GM23248 (cell line): Measurements from ENCODE around the gene MYOM3.

Experiments
- EZH2 ChIP-seq: fragments of 200-600 bp; sonication (generic); IDR thresholded peaks from 2 replicates; pipeline ENCODE4 v1.6.1; 2018; ENCODE audit warnings: antibody characterized with exemption, mild to moderate bottlenecking; ENCODE audit not compliant: insufficient read depth, poor library complexity, severe bottlenecking
- EZH2phosphoT487 ChIP-seq: fragments of 200-600 bp; sonication (generic); IDR thresholded peaks from 2 replicates; pipeline ENCODE4 v1.6.1; 2018; ENCODE audit warnings: antibody characterized with exemption, moderate library complexity, mild to moderate bottlenecking, low read depth; ENCODE audit not compliant: insufficient read depth

DNA sequence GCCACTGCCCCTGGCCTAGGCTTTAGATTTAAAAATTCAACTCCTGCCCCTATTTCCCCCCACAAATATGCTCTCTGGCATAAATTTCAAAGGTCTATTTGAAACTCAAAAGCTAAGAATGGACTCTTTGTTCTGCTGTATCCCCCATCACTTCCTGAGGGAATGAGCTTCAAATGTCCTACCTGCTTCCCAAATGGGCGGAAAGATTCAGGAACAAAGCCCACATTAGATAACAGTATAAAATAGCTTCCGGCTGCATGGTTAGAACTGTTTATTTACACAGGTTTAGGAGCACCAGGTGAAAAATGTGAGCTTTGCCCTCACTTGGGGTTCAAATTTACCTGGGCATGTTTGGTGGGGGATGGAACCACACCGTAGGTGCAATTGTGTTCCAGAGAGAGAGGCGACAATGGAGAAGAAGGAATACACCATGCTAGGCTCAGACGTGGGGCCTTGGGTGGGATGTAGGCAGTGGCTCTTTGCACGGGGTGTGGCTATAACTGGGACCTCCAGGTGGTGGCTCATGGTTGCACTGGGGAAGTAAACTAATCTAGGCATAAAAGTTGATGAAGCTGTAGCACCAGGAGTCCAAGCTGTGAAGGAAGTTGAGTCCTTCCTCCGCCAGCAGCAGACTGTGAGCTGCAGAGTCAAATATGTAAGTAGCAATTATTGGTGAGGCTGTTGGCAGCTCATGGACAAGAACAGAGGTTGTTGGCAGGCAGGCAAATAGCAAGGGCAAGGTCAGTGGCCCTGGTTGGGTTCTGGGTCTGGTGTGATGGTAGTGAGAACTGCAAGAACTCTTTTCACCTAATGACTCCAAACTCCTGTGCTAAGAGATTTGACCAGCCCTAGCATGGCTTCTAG, 90.3 kb downstream of the MYOM3 start:
- TF ChIP-seq EZH2phosphoT487 (no peak), EZH2 (no peak)
